ENCODE results near the gene USP17L15. TPM values are rescaled to one million over a fixed set of nuclear protein-coding genes. Genes with fewer than 3 reads are reported as not detected.
A peak's percentile ranks its signal among the peaks of the same experiment; 100 is the strongest.
"Not testable (repeated sequence)": the region's sequence is repeated elsewhere in the genome, so short reads cannot be mapped to it uniquely, and the experiment has no call there.

The USP17L15 gene, protein sequence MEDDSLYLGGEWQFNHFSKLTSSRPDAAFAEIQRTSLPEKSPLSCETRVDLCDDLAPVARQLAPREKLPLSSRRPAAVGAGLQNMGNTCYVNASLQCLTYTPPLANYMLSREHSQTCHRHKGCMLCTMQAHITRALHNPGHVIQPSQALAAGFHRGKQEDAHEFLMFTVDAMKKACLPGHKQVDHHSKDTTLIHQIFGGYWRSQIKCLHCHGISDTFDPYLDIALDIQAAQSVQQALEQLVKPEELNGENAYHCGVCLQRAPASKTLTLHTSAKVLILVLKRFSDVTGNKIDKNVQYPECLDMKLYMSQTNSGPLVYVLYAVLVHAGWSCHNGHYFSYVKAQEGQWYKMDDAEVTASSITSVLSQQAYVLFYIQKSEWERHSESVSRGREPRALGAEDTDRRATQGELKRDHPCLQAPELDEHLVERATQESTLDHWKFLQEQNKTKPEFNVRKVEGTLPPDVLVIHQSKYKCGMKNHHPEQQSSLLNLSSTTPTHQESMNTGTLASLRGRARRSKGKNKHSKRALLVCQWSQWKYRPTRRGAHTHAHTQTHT
- total RNA-seq (2014; rRNA removed; shearing (Covaris generic)): not detected in 2 replicates
- polyA plus RNA-seq (2015; cell fraction: cytosol; rRNA removed): not detected in 2 replicates
- not detected in 2 replicates for polyA plus RNA-seq (2015; cell fraction: nucleus; rRNA removed)

DNA sequence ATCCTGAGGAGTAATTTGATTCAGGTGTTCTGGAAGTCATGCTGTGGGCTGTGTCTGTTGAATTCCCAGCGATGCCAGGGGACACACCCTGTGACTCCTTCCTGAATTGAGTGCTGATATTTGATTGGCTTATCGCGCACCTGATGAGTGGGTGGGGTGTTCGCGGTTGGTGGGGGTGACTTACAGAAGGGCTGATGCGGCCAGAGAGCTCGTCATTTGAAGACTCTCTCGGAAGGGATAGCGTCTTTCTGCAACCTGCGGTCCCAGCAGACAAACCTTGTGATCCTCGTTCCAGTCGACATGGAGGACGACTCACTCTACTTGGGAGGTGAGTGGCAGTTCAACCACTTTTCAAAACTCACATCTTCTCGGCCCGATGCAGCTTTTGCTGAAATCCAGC, at the start of gene USP17L15:
Gene USP17L15 (plus strand): TSS at position 301 of the 400 bp plus-strand sequence. CDS start 0 bp downstream, at position 301.
- not testable (repeated sequence) for DNase-seq (ENCODE audit: low read depth)

- DNase-seq (ENCODE audit: low read depth): not testable (repeated sequence)
Measured at GRCh38 chr4:9210357-9210756, 23.8 kb upstream of the USP17L15 start, which contains the start of gene USP17L10. USP17L10 (plus strand) TSS chr4:9210657; CDS start chr4:9210657, 0 bp downstream.

GRCh38 chr4:9214701-9215100, 19.5 kb upstream of the USP17L15 start:
- not testable (repeated sequence) for DNase-seq (ENCODE audit: low read depth)

- DNase-seq (ENCODE audit: low read depth): not testable (repeated sequence)
Measured at GRCh38 chr4:9215105-9215504, 19.1 kb upstream of the USP17L15 start, which contains the start of gene USP17L11. USP17L11 (plus strand) TSS chr4:9215405; CDS start chr4:9215405, 0 bp downstream.

DNA sequence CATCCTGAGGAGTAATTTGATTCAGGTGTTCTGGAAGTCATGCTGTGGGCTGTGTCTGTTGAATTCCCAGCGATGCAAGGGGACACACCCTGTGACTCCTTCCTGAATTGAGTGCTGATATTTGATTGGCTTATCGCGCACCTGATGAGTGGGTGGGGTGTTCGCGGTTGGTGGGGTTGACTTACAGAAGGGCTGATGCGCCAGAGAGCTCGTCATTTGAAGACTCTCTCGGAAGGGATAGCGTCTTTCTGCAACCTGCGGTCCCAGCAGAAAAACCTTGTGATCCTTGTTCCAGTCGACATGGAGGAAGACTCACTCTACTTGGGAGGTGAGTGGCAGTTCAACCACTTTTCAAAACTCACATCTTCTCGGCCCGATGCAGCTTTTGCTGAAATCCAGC, 14.3 kb upstream of the USP17L15 start, which contains the start of gene USP17L12:
Gene USP17L12 (plus strand): TSS at position 301 of the 400 bp plus-strand sequence. CDS start 0 bp downstream, at position 301.
- not testable (repeated sequence) for DNase-seq (ENCODE audit: low read depth)

DNA sequence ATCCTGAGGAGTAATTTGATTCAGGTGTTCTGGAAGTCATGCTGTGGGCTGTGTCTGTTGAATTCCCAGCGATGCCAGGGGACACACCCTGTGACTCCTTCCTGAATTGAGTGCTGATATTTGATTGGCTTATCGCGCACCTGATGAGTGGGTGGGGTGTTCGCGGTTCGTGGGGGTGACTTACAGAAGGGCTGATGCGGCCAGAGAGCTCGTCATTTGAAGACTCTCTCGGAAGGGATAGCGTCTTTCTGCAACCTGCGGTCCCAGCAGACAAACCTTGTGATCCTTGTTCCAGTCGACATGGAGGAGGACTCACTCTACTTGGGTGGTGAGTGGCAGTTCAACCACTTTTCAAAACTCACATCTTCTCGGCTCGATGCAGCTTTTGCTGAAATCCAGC, 9.6 kb upstream of the USP17L15 start, which contains the start of gene USP17L13:
Gene USP17L13 (plus strand): TSS at position 301 of the 400 bp plus-strand sequence. CDS start 0 bp downstream, at position 301.
- not testable (repeated sequence) for DNase-seq (ENCODE audit: low read depth)

DNA sequence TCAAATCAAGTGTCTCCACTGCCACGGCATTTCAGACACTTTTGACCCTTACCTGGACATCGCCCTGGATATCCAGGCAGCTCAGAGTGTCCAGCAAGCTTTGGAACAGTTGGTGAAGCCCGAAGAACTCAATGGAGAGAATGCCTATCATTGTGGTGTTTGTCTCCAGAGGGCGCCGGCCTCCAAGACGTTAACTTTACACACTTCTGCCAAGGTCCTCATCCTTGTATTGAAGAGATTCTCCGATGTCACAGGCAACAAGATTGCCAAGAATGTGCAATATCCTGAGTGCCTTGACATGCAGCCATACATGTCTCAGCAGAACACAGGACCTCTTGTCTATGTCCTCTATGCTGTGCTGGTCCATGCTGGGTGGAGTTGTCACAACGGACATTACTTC, 3.9 kb upstream of the USP17L15 start:
- not testable (repeated sequence) for DNase-seq (ENCODE audit: low read depth)

- DNase-seq (ENCODE audit: low read depth): peak; percentile 18
Measured at GRCh38 chr4:9238461-9238860, 4.3 kb downstream of the USP17L15 start.

- DNase-seq (ENCODE audit: low read depth): not testable (repeated sequence)
Measured at GRCh38 chr4:9243579-9243978, 9.4 kb downstream of the USP17L15 start, which contains the start of gene USP17L17. USP17L17 (plus strand) TSS chr4:9243879; CDS start chr4:9243879, 0 bp downstream.

GRCh38 chr4:9247953-9248680, 13.9 kb downstream of the USP17L15 start, which contains the start of gene USP17L18:
USP17L18 (plus strand) TSS chr4:9248630; CDS start chr4:9248630, 0 bp downstream.
- DNase-seq (ENCODE audit: low read depth): peak; percentile 0

GRCh38 chr4:9253078-9253477, 18.9 kb downstream of the USP17L15 start, which contains the start of gene USP17L19:
USP17L19 (plus strand) TSS chr4:9253378; CDS start chr4:9253378, 0 bp downstream.
- DNase-seq (ENCODE audit: low read depth): not testable (repeated sequence)

DNA sequence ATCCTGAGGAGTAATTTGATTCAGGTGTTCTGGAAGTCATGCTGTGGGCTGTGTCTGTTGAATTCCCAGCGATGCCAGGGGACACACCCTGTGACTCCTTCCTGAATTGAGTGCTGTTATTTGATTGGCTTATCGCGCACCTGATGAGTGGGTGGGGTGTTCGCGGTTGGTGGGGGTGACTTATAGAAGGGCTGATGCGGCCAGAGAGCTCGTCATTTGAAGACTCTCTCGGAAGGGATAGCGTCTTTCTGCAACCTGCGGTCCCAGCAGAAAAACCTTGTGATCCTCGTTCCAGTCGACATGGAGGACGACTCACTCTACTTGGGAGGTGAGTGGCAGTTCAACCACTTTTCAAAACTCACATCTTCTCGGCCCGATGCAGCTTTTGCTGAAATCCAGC, 23.6 kb downstream of the USP17L15 start, which contains the start of gene USP17L20:
Gene USP17L20 (plus strand): TSS at position 301 of the 400 bp plus-strand sequence. CDS start 0 bp downstream, at position 301.
- DNase-seq (ENCODE audit: low read depth): not testable (repeated sequence)

DNA sequence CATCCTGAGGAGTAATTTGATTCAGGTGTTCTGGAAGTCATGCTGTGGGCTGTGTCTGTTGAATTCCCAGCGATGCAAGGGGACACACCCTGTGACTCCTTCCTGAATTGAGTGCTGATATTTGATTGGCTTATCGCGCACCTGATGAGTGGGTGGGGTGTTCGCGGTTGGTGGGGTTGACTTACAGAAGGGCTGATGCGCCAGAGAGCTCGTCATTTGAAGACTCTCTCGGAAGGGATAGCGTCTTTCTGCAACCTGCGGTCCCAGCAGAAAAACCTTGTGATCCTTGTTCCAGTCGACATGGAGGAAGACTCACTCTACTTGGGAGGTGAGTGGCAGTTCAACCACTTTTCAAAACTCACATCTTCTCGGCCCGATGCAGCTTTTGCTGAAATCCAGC, 28.4 kb downstream of the USP17L15 start, which contains the start of gene USP17L21:
Gene USP17L21 (plus strand): TSS at position 301 of the 400 bp plus-strand sequence. CDS start 0 bp downstream, at position 301.
- DNase-seq (ENCODE audit: low read depth): not testable (repeated sequence)

- DNase-seq (ENCODE audit: low read depth): not testable (repeated sequence)
Measured at GRCh38 chr4:9267319-9267718, 33.1 kb downstream of the USP17L15 start, which contains the start of gene USP17L22. USP17L22 (plus strand) TSS chr4:9267619; CDS start chr4:9267619, 0 bp downstream.

DNA sequence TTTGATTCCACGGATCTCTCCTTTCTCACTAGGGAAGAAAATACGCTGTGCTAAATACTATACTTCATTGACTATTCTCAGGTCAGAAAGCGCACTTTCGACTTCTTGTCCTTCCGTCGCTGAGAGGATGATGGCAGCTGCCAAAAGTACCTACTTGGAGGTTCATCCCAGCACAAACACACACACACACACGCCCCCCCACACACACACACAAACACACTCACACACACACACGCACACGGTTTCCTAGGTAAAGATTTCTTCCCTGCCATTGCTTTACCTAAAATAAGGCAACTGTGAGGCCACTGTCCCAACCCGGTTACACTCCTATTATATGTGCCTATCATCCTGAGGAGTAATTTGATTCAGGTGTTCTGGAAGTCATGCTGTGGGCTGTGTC, 37.5 kb downstream of the USP17L15 start:
- DNase-seq (ENCODE audit: low read depth): not testable (repeated sequence)

Other genes starting within 250 kb of the USP17L15 start
- gene FAM90A26, start 64.0 kb upstream of the USP17L15 start, total RNA-seq (2014; rRNA removed; shearing (Covaris generic)): not detected in 2 replicates
- gene USP17L10, start 23.7 kb upstream of the USP17L15 start, total RNA-seq (2014; rRNA removed; shearing (Covaris generic)): not detected in 2 replicates
- not detected in 2 replicates for gene USP17L11, start 19.0 kb upstream of the USP17L15 start, total RNA-seq (2014; rRNA removed; shearing (Covaris generic))
- not detected in 2 replicates for gene USP17L12, start 14.2 kb upstream of the USP17L15 start, total RNA-seq (2014; rRNA removed; shearing (Covaris generic))
- not detected in 2 replicates for gene USP17L13, start 9.5 kb upstream of the USP17L15 start, total RNA-seq (2014; rRNA removed; shearing (Covaris generic))
- gene USP17L17, start 9.5 kb downstream of the USP17L15 start, total RNA-seq (2014; rRNA removed; shearing (Covaris generic)): not detected in 2 replicates
- not detected in 2 replicates for gene USP17L18, start 14.2 kb downstream of the USP17L15 start, total RNA-seq (2014; rRNA removed; shearing (Covaris generic))
- gene USP17L19, start 19.0 kb downstream of the USP17L15 start, total RNA-seq (2014; rRNA removed; shearing (Covaris generic)): not detected in 2 replicates
- gene USP17L20, start 23.7 kb downstream of the USP17L15 start, total RNA-seq (2014; rRNA removed; shearing (Covaris generic)): not detected in 2 replicates
- not detected in 2 replicates for gene USP17L21, start 28.5 kb downstream of the USP17L15 start, total RNA-seq (2014; rRNA removed; shearing (Covaris generic))
- gene USP17L22, start 33.2 kb downstream of the USP17L15 start, total RNA-seq (2014; rRNA removed; shearing (Covaris generic)): not detected in 2 replicates
- not detected in 2 replicates for gene USP17L24, start 90.8 kb downstream of the USP17L15 start, total RNA-seq (2014; rRNA removed; shearing (Covaris generic))
- gene USP17L25, start 95.5 kb downstream of the USP17L15 start, total RNA-seq (2014; rRNA removed; shearing (Covaris generic)): not detected in 2 replicates
- gene USP17L26, start 100.3 kb downstream of the USP17L15 start, total RNA-seq (2014; rRNA removed; shearing (Covaris generic)): not detected in 2 replicates
- not detected in 2 replicates for gene USP17L5, start 105.0 kb downstream of the USP17L15 start, total RNA-seq (2014; rRNA removed; shearing (Covaris generic))
- gene USP17L27, start 109.8 kb downstream of the USP17L15 start, total RNA-seq (2014; rRNA removed; shearing (Covaris generic)): not detected in 2 replicates
- not detected in 2 replicates for gene USP17L28, start 114.5 kb downstream of the USP17L15 start, total RNA-seq (2014; rRNA removed; shearing (Covaris generic))
- gene USP17L29, start 119.3 kb downstream of the USP17L15 start, total RNA-seq (2014; rRNA removed; shearing (Covaris generic)): not detected in 2 replicates
- gene USP17L30, start 128.7 kb downstream of the USP17L15 start, total RNA-seq (2014; rRNA removed; shearing (Covaris generic)): not detected in 2 replicates
- not detected in 2 replicates for gene DEFB131A, start 210.0 kb downstream of the USP17L15 start, total RNA-seq (2014; rRNA removed; shearing (Covaris generic))